Measurements from ENCODE around the gene SLC2A8. TPM values are rescaled to one million over a fixed set of nuclear protein-coding genes. Genes with fewer than 3 reads are reported as not detected.

Gene SLC2A8
- total RNA-seq, 1 donor from 2014 or later = 37.2 TPM

DNA sequence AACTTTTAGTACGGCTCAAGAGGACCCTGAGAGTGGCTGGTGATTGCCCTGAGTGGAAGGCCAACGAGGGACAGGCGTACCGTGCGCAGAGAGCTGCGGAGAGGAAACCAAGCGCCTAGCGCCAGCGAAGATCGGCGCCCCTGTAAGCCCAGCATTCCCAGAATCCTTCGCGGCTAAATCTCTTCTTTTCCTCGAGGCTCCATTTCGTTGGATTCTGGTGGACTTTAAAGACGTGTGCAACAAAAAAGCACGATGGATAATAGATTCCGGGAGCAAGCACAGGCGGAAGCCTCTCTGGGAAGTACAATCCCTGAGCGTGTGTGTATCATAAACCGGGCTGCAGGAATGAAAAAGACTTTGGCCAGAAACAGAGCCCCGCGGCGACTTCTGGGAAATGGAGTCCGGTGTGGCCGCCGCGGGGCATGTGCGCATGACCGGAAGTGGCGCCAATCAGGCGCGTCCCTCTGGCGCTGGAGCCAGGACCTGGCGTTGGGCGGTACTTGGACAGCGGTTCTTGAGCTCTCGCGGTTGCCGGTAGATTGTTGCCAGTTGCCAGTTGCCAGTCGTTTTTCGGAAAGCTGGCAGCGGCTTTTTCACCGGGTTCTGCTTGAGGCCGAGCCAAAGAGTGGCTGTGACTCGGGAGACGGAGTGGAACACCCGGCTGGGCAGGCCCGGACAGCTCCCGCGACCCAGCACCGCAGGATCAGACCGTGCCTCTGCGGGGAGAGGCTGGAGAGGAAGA is 27.1 kb downstream of the SLC2A8 start, which contains the start of gene ZNF79:
Gene ZNF79, plus strand, starts transcription at position 449 of the 742 bp plus-strand sequence. CDS start 406 bp downstream, outside the sequence.
- Mint-ChIP-seq H3K9me3 (no peaks in the 10 kb centered on the region), H3K4me3 (peak within 1 kb of the TSS; percentile 94)

GRCh38 chr9:127424676-127424999 is 27.7 kb downstream of the SLC2A8 start:
- H3K36me3 Mint-ChIP-seq (ENCODE audit: low read depth) = peaks cover 4% of the 10 kb centered on the region
- H3K9me3 Mint-ChIP-seq = no peaks in the 10 kb centered on the region
- H3K27ac Mint-ChIP-seq (ENCODE audit: unreplicated experiment) = peak overlapping the region; percentile 99
- H3K27me3 Mint-ChIP-seq (ENCODE audit: low read depth) = no peaks in the 10 kb centered on the region
- peaks cover 44% of the 10 kb centered on the region for H3K4me1 Mint-ChIP-seq
- TF ChIP-seq, protein P1, sequence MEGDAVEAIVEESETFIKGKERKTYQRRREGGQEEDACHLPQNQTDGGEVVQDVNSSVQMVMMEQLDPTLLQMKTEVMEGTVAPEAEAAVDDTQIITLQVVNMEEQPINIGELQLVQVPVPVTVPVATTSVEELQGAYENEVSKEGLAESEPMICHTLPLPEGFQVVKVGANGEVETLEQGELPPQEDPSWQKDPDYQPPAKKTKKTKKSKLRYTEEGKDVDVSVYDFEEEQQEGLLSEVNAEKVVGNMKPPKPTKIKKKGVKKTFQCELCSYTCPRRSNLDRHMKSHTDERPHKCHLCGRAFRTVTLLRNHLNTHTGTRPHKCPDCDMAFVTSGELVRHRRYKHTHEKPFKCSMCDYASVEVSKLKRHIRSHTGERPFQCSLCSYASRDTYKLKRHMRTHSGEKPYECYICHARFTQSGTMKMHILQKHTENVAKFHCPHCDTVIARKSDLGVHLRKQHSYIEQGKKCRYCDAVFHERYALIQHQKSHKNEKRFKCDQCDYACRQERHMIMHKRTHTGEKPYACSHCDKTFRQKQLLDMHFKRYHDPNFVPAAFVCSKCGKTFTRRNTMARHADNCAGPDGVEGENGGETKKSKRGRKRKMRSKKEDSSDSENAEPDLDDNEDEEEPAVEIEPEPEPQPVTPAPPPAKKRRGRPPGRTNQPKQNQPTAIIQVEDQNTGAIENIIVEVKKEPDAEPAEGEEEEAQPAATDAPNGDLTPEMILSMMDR (conservative IDR thresholded peaks at IDR 0.05) = no peak
- H3K4me3 Mint-ChIP-seq = peak overlapping the region; percentile 94
- no peak for DNase-seq (ENCODE audit: low read depth, low spot score)

More for the DNA sequence above, 27.1 kb downstream of the SLC2A8 start, which contains the start of gene ZNF79:
- Mint-ChIP-seq H3K36me3 (ENCODE audit: low read depth) (peaks cover 4% of the 10 kb centered on the region), H3K4me1 (peaks cover 46% of the 10 kb centered on the region), H3K27ac (ENCODE audit: unreplicated experiment) (peak within 1 kb of the TSS; percentile 99), H3K27me3 (ENCODE audit: low read depth) (no peaks in the 10 kb centered on the region)
- TF ChIP-seq, protein P1 (conservative IDR thresholded peaks at IDR 0.05) = peak; percentile 11
- peak; percentile 91 for DNase-seq (ENCODE audit: low read depth, low spot score)

DNA sequence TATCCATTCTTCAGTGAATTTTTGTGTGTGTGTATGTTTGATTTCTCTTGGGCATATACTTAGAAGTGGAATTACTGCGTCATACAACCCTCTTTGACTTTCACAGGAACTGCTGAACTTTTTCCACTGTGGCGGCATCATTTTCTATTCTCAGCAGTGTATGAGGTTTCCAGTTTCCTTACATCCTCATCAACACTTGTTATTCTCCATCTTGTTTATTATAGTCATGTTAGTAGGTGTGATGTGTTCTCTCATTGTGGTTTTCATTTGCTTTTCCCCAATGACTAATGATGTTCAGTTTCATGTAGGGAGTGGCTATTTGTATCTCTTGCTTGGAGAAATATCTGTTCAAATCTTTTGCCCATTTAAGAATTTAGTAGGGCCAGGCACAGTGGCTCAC is 29.8 kb downstream of the SLC2A8 start:
- no peak overlapping the region for H3K27ac Mint-ChIP-seq (ENCODE audit: unreplicated experiment)

GRCh38 chr9:127428348-127428747 is 31.4 kb downstream of the SLC2A8 start:
- Mint-ChIP-seq H3K27me3 (ENCODE audit: low read depth) (no peaks in the 10 kb centered on the region), H3K9me3 (no peaks in the 10 kb centered on the region), H3K4me1 (peaks cover 31% of the 10 kb centered on the region), H3K4me3 (peak overlapping the region; percentile 64), H3K27ac (ENCODE audit: unreplicated experiment) (peak overlapping the region; percentile 22), H3K36me3 (ENCODE audit: low read depth) (peaks cover 14% of the 10 kb centered on the region)
- no peak for DNase-seq (ENCODE audit: low read depth, low spot score)
- TF ChIP-seq, protein P1 (conservative IDR thresholded peaks at IDR 0.05) = no peak

More for the DNA sequence above, 29.8 kb downstream of the SLC2A8 start:
- no peaks in the 10 kb centered on the region for H3K9me3 Mint-ChIP-seq
- TF ChIP-seq, protein P1 (conservative IDR thresholded peaks at IDR 0.05) = no peak
- peaks cover 43% of the 10 kb centered on the region for H3K4me1 Mint-ChIP-seq
- peaks cover 14% of the 10 kb centered on the region for H3K36me3 Mint-ChIP-seq (ENCODE audit: low read depth)
- peak overlapping the region; percentile 94 for H3K4me3 Mint-ChIP-seq
- DNase-seq (ENCODE audit: low read depth, low spot score) = no peak
- H3K27me3 Mint-ChIP-seq (ENCODE audit: low read depth) = no peaks in the 10 kb centered on the region

DNA sequence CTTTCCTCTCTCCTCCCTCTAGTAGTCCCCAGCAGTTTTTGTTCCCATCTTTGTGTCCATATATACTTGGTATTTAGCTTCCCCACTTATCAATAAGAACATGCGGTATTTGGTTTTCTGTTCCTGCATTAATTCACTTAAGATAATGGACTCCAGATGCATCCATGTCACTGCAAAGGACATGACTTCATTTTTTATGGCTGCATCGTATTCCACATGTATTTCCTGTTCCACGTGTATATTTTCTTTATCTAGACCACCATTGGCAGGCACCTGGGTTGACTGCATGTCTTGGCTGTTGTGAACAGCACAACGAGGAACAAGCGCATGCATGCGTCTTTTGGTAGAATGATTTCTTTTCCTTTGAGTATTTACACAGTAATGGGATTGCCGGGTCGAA is 33.4 kb downstream of the SLC2A8 start:
- TF ChIP-seq, protein P1 (conservative IDR thresholded peaks at IDR 0.05) = no peak
- H3K27me3 Mint-ChIP-seq (ENCODE audit: low read depth) = no peaks in the 10 kb centered on the region
- H3K4me1 Mint-ChIP-seq = peaks cover 11% of the 10 kb centered on the region
- no peaks in the 10 kb centered on the region for H3K9me3 Mint-ChIP-seq
- H3K4me3 Mint-ChIP-seq = no peak overlapping the region
- DNase-seq (ENCODE audit: low read depth, low spot score) = no peak
- peaks cover 25% of the 10 kb centered on the region for H3K36me3 Mint-ChIP-seq (ENCODE audit: low read depth)
- no peak overlapping the region for H3K27ac Mint-ChIP-seq (ENCODE audit: unreplicated experiment)

Data from neural crest cell (in vitro differentiated cells).